Measurements from ENCODE around the gene IGFBP4. TPM values are rescaled to one million over a fixed set of nuclear protein-coding genes. Genes with fewer than 3 reads are reported as not detected.
"Not testable (repeated sequence)": the region's sequence is repeated elsewhere in the genome, so short reads cannot be mapped to it uniquely, and the experiment has no call there.

The IGFBP4 gene
- 381 TPM for total RNA-seq
- long read RNA-seq, transcript IGFBP4-201 (4 exons, 2,200 nt): major isoform, 1,529 of 1,618 reads
- long read RNA-seq, partial matches to known transcripts: 66 of 1,618 reads
- long read RNA-seq, other reads (novel, unspliced or antisense): 23 of 1,618 reads

GRCh38 chr17:40443196-40443987 is at the start of gene IGFBP4:
Gene IGFBP4, plus strand, starts transcription at chr17:40443450. Its CDS starts 286 bp downstream, at chr17:40443736.
- TF ChIP-seq, protein P1, sequence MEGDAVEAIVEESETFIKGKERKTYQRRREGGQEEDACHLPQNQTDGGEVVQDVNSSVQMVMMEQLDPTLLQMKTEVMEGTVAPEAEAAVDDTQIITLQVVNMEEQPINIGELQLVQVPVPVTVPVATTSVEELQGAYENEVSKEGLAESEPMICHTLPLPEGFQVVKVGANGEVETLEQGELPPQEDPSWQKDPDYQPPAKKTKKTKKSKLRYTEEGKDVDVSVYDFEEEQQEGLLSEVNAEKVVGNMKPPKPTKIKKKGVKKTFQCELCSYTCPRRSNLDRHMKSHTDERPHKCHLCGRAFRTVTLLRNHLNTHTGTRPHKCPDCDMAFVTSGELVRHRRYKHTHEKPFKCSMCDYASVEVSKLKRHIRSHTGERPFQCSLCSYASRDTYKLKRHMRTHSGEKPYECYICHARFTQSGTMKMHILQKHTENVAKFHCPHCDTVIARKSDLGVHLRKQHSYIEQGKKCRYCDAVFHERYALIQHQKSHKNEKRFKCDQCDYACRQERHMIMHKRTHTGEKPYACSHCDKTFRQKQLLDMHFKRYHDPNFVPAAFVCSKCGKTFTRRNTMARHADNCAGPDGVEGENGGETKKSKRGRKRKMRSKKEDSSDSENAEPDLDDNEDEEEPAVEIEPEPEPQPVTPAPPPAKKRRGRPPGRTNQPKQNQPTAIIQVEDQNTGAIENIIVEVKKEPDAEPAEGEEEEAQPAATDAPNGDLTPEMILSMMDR (IDR thresholded peaks at IDR 0.05): peak; percentile 42
- H3K4me3 ChIP-seq: peak within 1 kb of the TSS; percentile 81
- peak; percentile 76 for ATAC-seq
- peak; percentile 93 for DNase-seq
- intact Hi-C loops (cut with DNase I): loop anchor here (5.0 kb wide), 1 partner anchor 114 kb away; no protein-coding TSS in a partner anchor
- H3K27me3 ChIP-seq: no peaks in the 10 kb centered on the region
- H3K27ac ChIP-seq: peak within 1 kb of the TSS; percentile 90
- H3K4me1 ChIP-seq: peaks cover 33% of the 10 kb centered on the region
- H3K9me3 ChIP-seq: no peaks in the 10 kb centered on the region
- no peaks in the 10 kb centered on the region for H3K36me3 ChIP-seq

- TF ChIP-seq, protein P1 (IDR thresholded peaks at IDR 0.05): peak; percentile 70
- intact Hi-C loops (cut with DNase I): no loop called here
- no peaks in the 10 kb centered on the region for H3K27me3 ChIP-seq
- H3K27ac ChIP-seq: no peak overlapping the region
- DNase-seq: no peak
- H3K4me3 ChIP-seq: no peak overlapping the region
- ATAC-seq: peak; percentile 69
- H3K4me1 ChIP-seq: no peaks in the 10 kb centered on the region
- H3K9me3 ChIP-seq: no peaks in the 10 kb centered on the region
- no peaks in the 10 kb centered on the region for H3K36me3 ChIP-seq
These were observed 44.1 kb upstream of the IGFBP4 start for GRCh38 chr17:40399185-40399584.

GRCh38 chr17:40402668-40403067 is 40.6 kb upstream of the IGFBP4 start:
- H3K4me1 ChIP-seq: no peaks in the 10 kb centered on the region
- ATAC-seq (no peak), DNase-seq (no peak)
- intact Hi-C loops (cut with DNase I): no loop called here
- no peaks in the 10 kb centered on the region for H3K9me3 ChIP-seq
- H3K36me3 ChIP-seq: no peaks in the 10 kb centered on the region
- no peak overlapping the region for H3K27ac ChIP-seq
- no peak overlapping the region for H3K4me3 ChIP-seq
- TF ChIP-seq, protein P1 (IDR thresholded peaks at IDR 0.05): no peak
- no peaks in the 10 kb centered on the region for H3K27me3 ChIP-seq

DNA sequence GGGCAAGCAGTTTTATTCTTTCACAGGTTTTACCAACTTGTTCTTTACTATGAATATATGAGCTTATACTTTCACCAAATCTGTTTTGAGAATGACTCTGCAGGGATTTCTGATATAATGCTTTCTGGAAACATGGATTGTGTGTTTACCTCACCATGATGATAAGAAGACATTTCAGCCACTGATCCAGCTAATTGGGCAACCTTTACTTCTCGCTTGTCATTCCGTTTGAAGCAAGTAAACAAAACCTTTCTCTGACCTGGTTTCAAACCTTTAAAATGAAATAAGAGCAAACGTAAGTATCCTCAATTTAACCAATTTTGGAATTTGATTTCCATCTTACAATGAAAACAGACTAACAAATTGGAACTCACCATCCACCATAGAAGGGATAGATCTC is 39.2 kb upstream of the IGFBP4 start:
- ATAC-seq: no peak
- Histone ChIP-seq H3K27ac (no peak overlapping the region), H3K4me3 (no peak overlapping the region), H3K9me3 (no peaks in the 10 kb centered on the region), H3K27me3 (no peaks in the 10 kb centered on the region), H3K36me3 (no peaks in the 10 kb centered on the region), H3K4me1 (no peaks in the 10 kb centered on the region)
- TF ChIP-seq, protein P1 (IDR thresholded peaks at IDR 0.05): no peak
- DNase-seq: no peak
- intact Hi-C loops (cut with DNase I): no loop called here

DNA sequence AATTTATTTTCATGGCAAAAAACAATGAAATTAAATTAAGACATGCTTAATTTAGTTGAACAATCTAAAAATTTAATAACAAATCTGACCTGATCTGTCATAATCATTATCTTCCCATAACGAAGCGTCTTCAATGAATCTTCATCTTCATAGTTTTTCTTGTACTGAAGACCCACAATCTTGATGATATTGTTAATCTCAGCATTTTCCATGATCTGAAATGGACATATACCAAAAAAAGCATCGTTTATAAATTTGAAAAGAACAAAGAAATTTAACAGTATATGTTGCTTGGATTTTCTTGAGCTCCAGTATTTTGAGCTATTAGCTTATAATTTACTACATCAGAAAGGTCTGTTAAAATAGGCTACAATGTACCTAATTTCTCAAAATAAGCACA is 35.8 kb upstream of the IGFBP4 start:
- no peaks in the 10 kb centered on the region for H3K27me3 ChIP-seq
- TF ChIP-seq, protein P1 (IDR thresholded peaks at IDR 0.05): no peak
- H3K4me3 ChIP-seq: no peak overlapping the region
- intact Hi-C loops (cut with DNase I): no loop called here
- H3K4me1 ChIP-seq: no peaks in the 10 kb centered on the region
- H3K27ac ChIP-seq: no peak overlapping the region
- no peak for ATAC-seq
- no peaks in the 10 kb centered on the region for H3K36me3 ChIP-seq
- no peaks in the 10 kb centered on the region for H3K9me3 ChIP-seq
- DNase-seq: no peak

DNA sequence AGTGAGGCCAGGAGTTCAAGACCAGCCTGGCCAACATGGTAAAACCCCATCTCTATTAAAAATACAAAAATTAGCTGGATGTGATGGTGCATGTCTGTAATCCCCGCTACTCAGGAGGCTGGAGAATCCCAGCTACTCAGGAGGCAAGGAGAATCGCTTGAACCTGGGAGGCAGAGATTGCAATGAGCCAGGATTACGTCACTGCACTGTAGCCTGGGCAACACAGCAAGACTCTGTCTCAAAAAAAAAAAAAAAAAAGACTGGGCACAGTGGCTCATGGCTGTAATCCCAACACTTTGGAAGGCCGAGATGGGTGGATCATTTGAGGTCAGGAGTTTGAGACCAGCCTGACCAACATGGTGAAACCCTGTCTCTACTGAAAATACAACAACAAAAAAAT is 33.7 kb upstream of the IGFBP4 start:
- H3K4me3 ChIP-seq; ATAC-seq; intact Hi-C loops (cut with DNase I); H3K9me3 ChIP-seq; H3K4me1 ChIP-seq; H3K27me3 ChIP-seq; DNase-seq; H3K36me3 ChIP-seq; H3K27ac ChIP-seq: not testable (repeated sequence)
